Neural cell (in vitro differentiated cells): Measurements from ENCODE around the gene SPG11.

Source experiments
- EZH2 ChIP-seq: fragments of 200-600, 300-800 bp; shearing (Covaris generic), sonication (generic); IDR thresholded peaks from 2 replicates; pipeline ENCODE4 v1.6.1; 2014; ENCODE audit warnings: antibody characterized with exemption, low read length, borderline replicate concordance, mild to moderate bottlenecking; ENCODE audit not compliant: insufficient read depth, poor library complexity, severe bottlenecking
- RAD21 ChIP-seq: fragments of 450-650 bp; conservative IDR thresholded peaks from 2 replicates; pipeline ENCODE4 v1.6.1; 2014; ENCODE audit warnings: antibody characterized with exemption, mild to moderate bottlenecking, moderate library complexity
- TF ChIP-seq, protein P1 (sequence below): fragments of 450-650 bp; IDR thresholded peaks from 2 replicates; pipeline ENCODE4 v1.5.1; 2014; ENCODE audit warnings: antibody characterized with exemption, mild to moderate bottlenecking, moderate library complexity; ENCODE audit not compliant: poor library complexity, severe bottlenecking

DNA sequence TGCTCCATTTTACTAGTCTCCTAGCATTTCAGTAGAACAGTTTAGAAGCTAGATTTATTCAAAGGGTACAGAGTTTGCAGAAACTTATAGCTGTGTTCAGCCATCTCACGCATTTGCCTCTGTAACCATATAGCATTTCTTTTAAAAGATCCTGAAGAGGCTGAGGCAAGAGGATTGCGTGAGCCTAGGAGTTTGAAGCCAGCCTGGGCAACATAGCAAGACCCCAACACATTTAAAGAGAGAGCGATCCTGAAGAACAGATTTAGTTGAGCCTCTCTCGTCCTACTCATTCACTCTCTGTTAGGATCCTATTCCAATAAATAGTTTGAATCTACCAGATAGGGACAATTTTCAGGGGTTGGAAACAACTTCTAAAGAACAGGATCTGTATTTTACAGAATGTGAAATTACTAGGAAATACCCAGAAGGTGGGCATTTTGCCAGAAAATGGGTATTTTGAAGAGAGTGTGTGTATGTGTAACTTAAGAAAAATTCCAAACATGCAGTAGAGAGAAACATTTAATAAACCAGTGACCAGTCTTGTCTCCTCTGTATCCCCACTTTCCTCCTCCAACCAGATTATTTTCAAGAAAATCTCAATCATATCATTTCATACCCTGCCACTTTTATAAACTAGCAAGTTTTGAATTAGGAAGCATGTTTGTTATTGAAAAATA is 122.0 kb downstream of the SPG11 start:
- no peak for TF ChIP-seq RAD21
- TF ChIP-seq EZH2 = no peak
- TF ChIP-seq, protein P1, sequence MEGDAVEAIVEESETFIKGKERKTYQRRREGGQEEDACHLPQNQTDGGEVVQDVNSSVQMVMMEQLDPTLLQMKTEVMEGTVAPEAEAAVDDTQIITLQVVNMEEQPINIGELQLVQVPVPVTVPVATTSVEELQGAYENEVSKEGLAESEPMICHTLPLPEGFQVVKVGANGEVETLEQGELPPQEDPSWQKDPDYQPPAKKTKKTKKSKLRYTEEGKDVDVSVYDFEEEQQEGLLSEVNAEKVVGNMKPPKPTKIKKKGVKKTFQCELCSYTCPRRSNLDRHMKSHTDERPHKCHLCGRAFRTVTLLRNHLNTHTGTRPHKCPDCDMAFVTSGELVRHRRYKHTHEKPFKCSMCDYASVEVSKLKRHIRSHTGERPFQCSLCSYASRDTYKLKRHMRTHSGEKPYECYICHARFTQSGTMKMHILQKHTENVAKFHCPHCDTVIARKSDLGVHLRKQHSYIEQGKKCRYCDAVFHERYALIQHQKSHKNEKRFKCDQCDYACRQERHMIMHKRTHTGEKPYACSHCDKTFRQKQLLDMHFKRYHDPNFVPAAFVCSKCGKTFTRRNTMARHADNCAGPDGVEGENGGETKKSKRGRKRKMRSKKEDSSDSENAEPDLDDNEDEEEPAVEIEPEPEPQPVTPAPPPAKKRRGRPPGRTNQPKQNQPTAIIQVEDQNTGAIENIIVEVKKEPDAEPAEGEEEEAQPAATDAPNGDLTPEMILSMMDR = no peak
